ENCODE results near the gene ZBTB7C. TPM values are rescaled to one million over a fixed set of nuclear protein-coding genes. Genes with fewer than 3 reads are reported as not detected.

ZBTB7C gene
- total RNA-seq, 1 donor from 2014 or later = 0.78 TPM

GRCh38 chr18:48033790-48034650, 375.2 kb downstream of the ZBTB7C start:
- DNase-seq = no peak

GRCh38 chr18:48032876-48033789, 376.1 kb downstream of the ZBTB7C start:
- no peak for DNase-seq

GRCh38 chr18:48031641-48032040, 377.5 kb downstream of the ZBTB7C start:
- no peak for DNase-seq

- peak; percentile 24 for DNase-seq
Observed at GRCh38 chr18:48030616-48031480, 378.3 kb downstream of the ZBTB7C start.

GRCh38 chr18:48029296-48029986, 379.7 kb downstream of the ZBTB7C start:
- DNase-seq = no peak

GRCh38 chr18:48028696-48029095, 380.5 kb downstream of the ZBTB7C start:
- DNase-seq = no peak

- DNase-seq = no peak
Observed at GRCh38 chr18:48028081-48028480, 381.1 kb downstream of the ZBTB7C start.

- DNase-seq = no peak
Observed at GRCh38 chr18:48027401-48027963, 381.7 kb downstream of the ZBTB7C start.

- DNase-seq = no peak
Observed at GRCh38 chr18:48026216-48026615, 383.0 kb downstream of the ZBTB7C start.

GRCh38 chr18:48024881-48025660, 384.1 kb downstream of the ZBTB7C start:
- no peak for DNase-seq

GRCh38 chr18:48024009-48024512, 385.1 kb downstream of the ZBTB7C start:
- DNase-seq = no peak

GRCh38 chr18:48023334-48024008, 385.7 kb downstream of the ZBTB7C start:
- no peak for DNase-seq

- DNase-seq = no peak
Observed at GRCh38 chr18:48022531-48023329, 386.5 kb downstream of the ZBTB7C start.

- no peak for DNase-seq
Observed at GRCh38 chr18:48022021-48022420, 387.2 kb downstream of the ZBTB7C start.

GRCh38 chr18:48021273-48021914, 387.8 kb downstream of the ZBTB7C start:
- no peak for DNase-seq

GRCh38 chr18:48020337-48021250, 388.6 kb downstream of the ZBTB7C start:
- no peak for DNase-seq
